DOHH2 (cell line): ENCODE data around the gene CCM2.

Source experiments
- H3F3A ChIP-seq: fragments of 200-600 bp; sonication (generic), shearing (Covaris generic); 2 replicates; pipeline ENCODE4 v1.6.0; 2016; ENCODE audit warnings: antibody characterized with exemption, mild to moderate bottlenecking; ENCODE audit not compliant: control insufficient read depth, insufficient read depth
- H3K27ac ChIP-seq: fragments of 200-600 bp; sonication (generic); 2 replicates; pipeline ENCODE4 v1.5.1; 2014; ENCODE audit warnings: low read depth, mild to moderate bottlenecking, low read length, moderate library complexity
- H3K27me3 ChIP-seq: fragments of 200-600 bp; sonication (generic); 2 replicates; pipeline ENCODE4 v1.6.1; 2014; ENCODE audit warnings: mild to moderate bottlenecking, low read length, mixed read lengths; ENCODE audit not compliant: control insufficient read depth
- H3K36me3 ChIP-seq: fragments of 200-600 bp; sonication (generic); 2 replicates; pipeline ENCODE4 v1.6.1; 2014; ENCODE audit warnings: mild to moderate bottlenecking, low read length, moderate library complexity, mixed read lengths; ENCODE audit not compliant: control insufficient read depth
- H3K4me1 ChIP-seq: fragments of 200-600 bp; sonication (generic); 2 replicates; pipeline ENCODE4 v1.6.1; 2014; ENCODE audit warnings: mild to moderate bottlenecking, low read length, mixed read lengths; ENCODE audit not compliant: control insufficient read depth
- H3K4me2 ChIP-seq: fragments of 200-600 bp; sonication (generic); 2 replicates; pipeline ENCODE4 v1.6.0; 2014; ENCODE audit warnings: mild to moderate bottlenecking, low read length, moderate library complexity
- H3K4me3 ChIP-seq: fragments of 200-600 bp; sonication (generic); 2 replicates; pipeline ENCODE4 v1.5.1; 2014; ENCODE audit warnings: mild to moderate bottlenecking, low read length, mixed read lengths
- H3K79me2 ChIP-seq: fragments of 200-600 bp; sonication (generic); 2 replicates; pipeline ENCODE4 v1.6.1; 2014; ENCODE audit warnings: mild to moderate bottlenecking, low read length, mixed read lengths; ENCODE audit not compliant: control insufficient read depth
- H3K9me2 ChIP-seq: fragments of 200-600 bp; sonication (generic); replicated peaks from 2 replicates; pipeline ENCODE4 v1.6.1; 2014; ENCODE audit warnings: mild to moderate bottlenecking, low read length, mixed read lengths; ENCODE audit not compliant: control insufficient read depth
- H3K9me3 ChIP-seq: fragments of 200-600 bp; sonication (generic); 2 replicates; pipeline ENCODE4 v1.6.1; 2014; ENCODE audit warnings: antibody characterized with exemption, low read length, mixed read lengths; ENCODE audit not compliant: control insufficient read depth, insufficient read depth
- H4K20me1 ChIP-seq: fragments of 200-600 bp; sonication (generic); 2 replicates; pipeline ENCODE4 v1.6.0; 2014; ENCODE audit warnings: low read depth, mild to moderate bottlenecking, antibody characterized with exemption, low read length, moderate library complexity; ENCODE audit not compliant: control insufficient read depth, insufficient read depth
- CTCF ChIP-seq: fragments of 200-600 bp; sonication (generic); IDR thresholded peaks from one replicate; pipeline ENCODE4 v1.5.1; 2014; ENCODE audit warnings: antibody characterized with exemption, mild to moderate bottlenecking, low read depth, low read length; ENCODE audit not compliant: poor library complexity, severe bottlenecking
- EZH2phosphoT487 ChIP-seq: fragments of 200-600 bp; sonication (generic); IDR thresholded peaks from 2 replicates; pipeline ENCODE4 v1.6.1; 2017; ENCODE audit warnings: borderline replicate concordance, mild to moderate bottlenecking, antibody characterized with exemption, low read length, moderate library complexity, mixed read lengths

CCM2 gene

GRCh38 chr7:45081670-45081974 lies 81.6 kb downstream of the CCM2 start:
- Histone ChIP-seq H3K27ac (no peak overlapping the region), H4K20me1 (no peaks in the 10 kb centered on the region), H3K4me2 (no peak overlapping the region), H3K9me3 (no peaks in the 10 kb centered on the region), H3K4me1 (no peaks in the 10 kb centered on the region), H3K27me3 (peaks cover 2% of the 10 kb centered on the region; the same call in 1 of the 2 replicates), H3K4me3 (no peak overlapping the region), H3K36me3 (peaks cover 10% of the 10 kb centered on the region), H3F3A (no peaks in the 10 kb centered on the region), H3K9me2 (no peaks in the 10 kb centered on the region), H3K79me2 (no peaks in the 10 kb centered on the region)
- no peak for TF ChIP-seq EZH2phosphoT487
- TF ChIP-seq CTCF: peak; percentile 41

- H3K4me3 ChIP-seq: no peak overlapping the region
- H4K20me1 ChIP-seq: no peaks in the 10 kb centered on the region
- no peaks in the 10 kb centered on the region for H3K9me3 ChIP-seq
- no peak overlapping the region for H3K27ac ChIP-seq
- no peaks in the 10 kb centered on the region for H3K4me1 ChIP-seq
- H3K9me2 ChIP-seq: no peaks in the 10 kb centered on the region
- no peaks in the 10 kb centered on the region for H3F3A ChIP-seq
- H3K4me2 ChIP-seq: no peak overlapping the region
- peaks cover 3% of the 10 kb centered on the region; the same call in 1 of the 2 replicates for H3K27me3 ChIP-seq
- H3K36me3 ChIP-seq: peaks cover 4% of the 10 kb centered on the region; the same call in 1 of the 2 replicates
- no peaks in the 10 kb centered on the region for H3K79me2 ChIP-seq
- TF ChIP-seq EZH2phosphoT487 (no peak), CTCF (no peak)
These were observed 82.2 kb downstream of the CCM2 start for GRCh38 chr7:45082031-45082830.

- H3K79me2 ChIP-seq: no peaks in the 10 kb centered on the region
- no peak overlapping the region for H3K4me3 ChIP-seq
- H3K27ac ChIP-seq: no peak overlapping the region
- H3K4me2 ChIP-seq: no peak overlapping the region
- H3K4me1 ChIP-seq: no peaks in the 10 kb centered on the region
- no peaks in the 10 kb centered on the region for H4K20me1 ChIP-seq
- H3K36me3 ChIP-seq: peaks cover under 1% of the 10 kb centered on the region; the same call in 1 of the 2 replicates
- no peaks in the 10 kb centered on the region for H3K9me3 ChIP-seq
- H3K9me2 ChIP-seq: no peaks in the 10 kb centered on the region
- no peaks in the 10 kb centered on the region for H3F3A ChIP-seq
- TF ChIP-seq CTCF (no peak), EZH2phosphoT487 (no peak)
- H3K27me3 ChIP-seq: peaks cover 3% of the 10 kb centered on the region; the same call in 1 of the 2 replicates
These were observed 82.9 kb downstream of the CCM2 start for GRCh38 chr7:45082831-45083331.
